ENCODE data around the gene ADPRM.
"Not testable (repeated sequence)": the region's sequence is repeated elsewhere in the genome, so short reads cannot be mapped to it uniquely, and the experiment has no call there.

ADPRM gene

DNA sequence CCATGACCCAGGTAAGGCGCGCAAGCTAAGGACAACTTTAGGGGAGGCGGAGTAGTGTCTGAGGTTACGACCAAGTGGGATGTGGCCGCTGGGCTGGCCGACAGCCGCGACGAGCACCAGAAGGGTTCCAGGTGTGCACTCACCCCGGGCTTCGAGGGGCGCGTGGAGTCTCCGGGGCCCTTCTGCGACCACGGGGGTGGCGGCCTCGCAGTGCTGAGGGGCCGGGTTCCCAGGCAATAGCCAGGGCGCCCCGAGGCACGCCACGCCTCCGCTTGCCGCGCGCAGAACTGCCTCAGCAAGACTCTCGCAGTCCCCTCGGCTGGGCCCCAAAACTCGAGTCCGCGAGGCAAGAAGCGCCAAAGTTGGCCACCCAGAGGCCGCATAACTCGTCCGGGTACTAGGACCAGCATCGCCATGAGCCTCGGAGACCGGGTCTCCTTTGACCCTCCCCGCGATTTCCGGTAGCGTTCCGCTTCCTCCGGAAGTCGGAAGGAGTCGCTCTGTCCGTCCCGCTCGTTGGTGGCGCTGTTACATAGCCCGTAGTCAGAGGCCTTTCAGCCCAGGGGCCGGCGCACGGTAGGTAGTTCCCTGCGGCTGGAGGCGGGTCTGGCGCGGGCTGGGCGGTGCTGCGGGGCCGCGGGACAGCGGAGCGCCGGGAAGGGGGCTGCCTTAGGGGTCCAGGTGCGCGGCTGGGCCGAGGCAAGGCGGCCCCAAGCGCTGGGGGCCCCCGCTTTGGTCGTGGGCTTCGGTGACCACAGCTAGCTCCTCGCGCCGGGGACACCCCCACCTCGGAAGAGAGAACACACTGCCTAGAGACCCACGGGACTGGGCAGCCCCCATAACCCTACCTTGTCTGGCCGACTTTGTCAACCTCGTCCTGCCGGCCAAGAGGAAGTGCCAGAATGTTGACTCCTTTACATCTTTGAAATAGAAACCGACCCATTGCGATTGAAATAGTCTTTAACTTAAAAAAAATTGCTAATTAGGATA lies at the start of gene ADPRM, which contains the start of gene SCO1:
Gene ADPRM (plus strand): TSS at position 503 of the 990 bp plus-strand sequence. CDS start 7,333 bp downstream, outside the sequence.
Gene SCO1 (minus strand): TSS at position 442 of the 990 bp plus-strand sequence. CDS start 26 bp downstream, at position 416.
- no peak for FAIRE-seq

DNA sequence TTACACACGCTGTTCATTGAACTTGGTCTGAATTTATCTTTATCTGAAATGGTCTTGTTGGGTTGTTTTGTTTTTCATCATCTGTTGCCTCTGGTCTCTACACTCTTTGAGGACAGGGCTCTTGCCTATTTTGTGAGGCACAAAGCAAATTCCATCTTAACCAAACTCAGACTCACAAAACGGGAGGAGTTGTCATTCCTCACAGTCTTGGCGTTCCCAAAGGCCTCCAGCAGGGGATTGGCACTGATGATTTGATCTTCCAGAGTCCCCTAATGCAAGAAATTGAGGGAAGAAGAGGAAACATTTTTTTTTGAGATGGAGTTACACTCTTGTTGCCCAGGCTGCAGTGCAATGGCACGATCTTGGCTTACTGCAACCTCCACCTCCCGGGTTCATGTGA lies 49.0 kb upstream of the ADPRM start:
- no peak for FAIRE-seq

- FAIRE-seq: no peak
Observed at GRCh38 chr17:10648956-10649355, 48.4 kb upstream of the ADPRM start.

GRCh38 chr17:10649602-10650001 lies 47.8 kb upstream of the ADPRM start:
- no peak for FAIRE-seq

GRCh38 chr17:10651927-10652326 lies 45.5 kb upstream of the ADPRM start:
- no peak for FAIRE-seq

DNA sequence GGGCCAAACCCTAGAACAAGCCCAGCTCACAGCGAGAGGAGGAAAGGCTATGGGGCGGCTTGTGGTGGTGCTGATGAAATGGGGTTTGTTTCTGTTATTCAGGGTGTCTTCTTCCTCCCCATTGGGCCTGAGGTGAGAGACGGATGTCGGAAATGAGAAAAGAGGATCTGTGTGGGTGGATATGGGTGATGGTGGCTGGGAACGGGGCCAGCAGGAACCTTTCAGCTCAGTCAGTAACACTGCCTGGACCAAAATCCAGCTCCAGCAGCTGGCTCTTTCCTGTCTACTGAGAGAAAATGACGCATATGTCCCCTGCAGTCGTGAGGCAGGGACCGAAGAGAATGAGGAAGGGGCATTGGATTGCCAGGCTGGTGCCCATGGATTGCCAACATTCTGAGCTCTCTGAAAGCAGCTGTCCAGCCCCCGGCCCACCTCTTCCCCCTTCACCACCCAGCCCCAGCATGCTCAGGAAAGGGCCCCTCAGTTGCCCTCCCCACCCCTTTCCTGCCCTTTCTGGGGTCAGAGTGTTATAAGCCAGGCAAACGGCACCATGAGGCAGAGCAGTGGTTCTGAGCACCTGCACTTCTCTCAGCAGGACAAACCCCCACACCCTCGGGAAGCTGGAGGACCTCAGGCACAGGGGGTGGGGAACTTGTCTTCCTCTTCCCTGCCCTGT lies 44.3 kb upstream of the ADPRM start:
- no peak for FAIRE-seq

DNA sequence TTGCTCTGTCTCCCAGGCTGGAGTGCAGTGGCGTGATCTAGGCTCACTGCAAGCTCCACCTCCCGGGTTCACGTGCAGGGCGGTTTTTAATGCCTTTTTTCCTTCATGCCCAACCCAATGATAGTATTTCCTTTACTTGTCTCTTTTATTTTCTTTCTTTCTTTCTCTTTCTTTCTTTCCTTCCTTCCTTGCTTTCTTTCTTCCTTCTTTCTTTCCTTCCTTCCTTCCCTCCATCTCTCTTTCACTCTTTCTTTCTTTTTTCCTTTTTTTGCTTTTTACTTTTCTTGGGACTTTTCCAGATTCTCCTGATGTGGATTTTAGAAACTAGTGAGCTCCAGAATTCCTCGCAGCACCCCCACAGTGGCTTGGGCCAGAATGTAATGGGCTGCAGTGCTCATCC lies 43.4 kb upstream of the ADPRM start:
- FAIRE-seq: no peak

GRCh38 chr17:10657148-10657547 lies 40.2 kb upstream of the ADPRM start, which contains the start of gene MYH3:
Gene MYH3, minus strand, starts transcription at chr17:10657309. Its CDS starts 2,245 bp downstream, at chr17:10655064.
- FAIRE-seq: no peak

- FAIRE-seq: no peak
Observed at GRCh38 chr17:10657879-10658278, 39.5 kb upstream of the ADPRM start.

- FAIRE-seq: no peak
Observed at GRCh38 chr17:10661437-10661836, 36.0 kb upstream of the ADPRM start.

DNA sequence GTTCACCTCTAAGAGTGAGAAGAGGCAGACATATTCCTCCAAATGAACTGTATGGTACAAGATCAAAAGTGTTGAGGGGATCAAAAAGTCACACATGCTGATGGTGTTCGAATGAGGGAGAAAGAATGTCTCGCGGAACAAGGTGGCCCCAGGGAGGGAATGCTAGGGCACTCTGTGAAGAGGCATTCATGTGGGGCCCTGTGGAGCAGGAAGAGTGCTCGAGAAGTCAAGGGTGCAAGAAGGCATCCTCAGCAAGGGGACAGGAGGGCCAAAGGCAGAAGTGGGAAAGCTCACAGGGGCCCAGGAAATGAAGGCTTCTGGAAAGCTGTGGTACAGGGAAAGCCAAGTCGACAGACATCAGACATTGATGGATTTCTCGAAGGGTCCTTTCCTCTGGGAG lies 34.2 kb upstream of the ADPRM start:
- no peak for FAIRE-seq

GRCh38 chr17:10664571-10664970 lies 32.8 kb upstream of the ADPRM start:
- no peak for FAIRE-seq

- FAIRE-seq: no peak
Observed at GRCh38 chr17:10666906-10667305, 30.5 kb upstream of the ADPRM start.

- FAIRE-seq: no peak
Observed at GRCh38 chr17:10668775-10669174, 28.6 kb upstream of the ADPRM start.

DNA sequence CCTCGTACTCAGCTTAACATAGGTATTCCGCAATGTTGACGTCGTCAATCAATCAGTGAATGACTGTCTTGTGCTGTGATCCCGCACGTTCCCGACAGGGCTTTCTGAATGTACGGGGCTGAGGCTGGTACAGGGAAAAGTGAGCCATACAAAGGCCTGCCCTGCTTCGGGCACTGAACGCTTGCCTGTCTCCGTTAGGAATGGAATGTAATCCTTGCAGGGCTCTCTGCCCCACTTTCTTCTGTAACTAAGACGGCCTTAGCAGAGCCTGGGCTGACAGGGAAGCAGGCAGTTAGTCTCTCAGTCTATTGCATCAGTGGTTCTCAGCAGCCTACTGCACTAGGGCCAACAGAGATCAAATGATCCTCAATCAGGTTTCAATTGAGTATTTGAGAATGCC lies 24.1 kb upstream of the ADPRM start:
- FAIRE-seq: no peak

DNA sequence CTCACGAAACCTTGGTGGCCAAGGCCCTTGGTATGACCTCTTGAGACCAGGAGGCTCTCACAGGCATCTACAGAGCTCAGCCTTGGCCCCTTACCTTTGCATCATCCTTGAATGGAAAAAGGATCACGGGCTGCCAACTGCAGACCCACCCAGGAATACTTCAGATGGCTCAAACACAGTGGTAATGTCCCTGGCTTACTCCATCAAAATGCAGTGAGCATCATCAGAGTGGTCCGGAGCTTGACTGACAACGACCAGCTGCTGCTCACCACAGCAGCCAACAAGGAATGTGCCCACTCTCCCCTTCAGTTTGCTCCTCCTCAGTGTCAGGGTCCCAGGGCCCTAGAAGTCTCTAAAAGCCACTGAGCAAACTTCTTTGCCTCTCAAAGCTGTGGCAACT lies 22.7 kb upstream of the ADPRM start:
- no peak for FAIRE-seq

DNA sequence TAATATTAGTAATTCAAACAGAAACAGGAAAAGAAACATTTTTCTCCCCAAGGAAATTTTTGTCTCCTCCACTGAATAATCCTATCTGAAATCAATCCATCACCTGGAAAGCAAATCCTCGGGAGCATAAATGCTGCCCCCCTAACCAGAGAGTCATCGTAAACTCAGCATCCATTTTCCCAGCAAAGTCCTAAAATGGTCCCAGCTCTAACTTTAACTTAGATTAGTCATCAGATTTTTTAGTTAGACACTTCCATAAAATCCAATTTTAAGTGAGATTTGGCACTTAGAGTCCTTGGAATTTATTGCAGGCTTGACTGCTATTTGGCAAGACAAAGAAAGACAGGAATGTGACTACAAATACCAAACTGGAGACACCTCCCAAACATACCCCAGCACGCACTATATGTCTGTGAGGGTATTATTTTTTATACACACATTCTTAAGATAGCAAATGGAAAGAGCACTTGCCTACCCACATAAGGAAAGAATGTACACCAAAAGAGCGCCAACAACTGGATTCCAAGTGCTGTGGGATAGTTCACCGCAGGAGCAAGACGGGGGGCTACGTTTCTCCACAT lies 15.4 kb upstream of the ADPRM start:
- no peak for FAIRE-seq

- FAIRE-seq: no peak
Observed at GRCh38 chr17:10683853-10684252, 13.5 kb upstream of the ADPRM start.

GRCh38 chr17:10687499-10687898 lies 9.9 kb upstream of the ADPRM start:
- FAIRE-seq: no peak

- FAIRE-seq: not testable (repeated sequence)
Observed at GRCh38 chr17:10695875-10696407, 1.5 kb upstream of the ADPRM start.

DNA sequence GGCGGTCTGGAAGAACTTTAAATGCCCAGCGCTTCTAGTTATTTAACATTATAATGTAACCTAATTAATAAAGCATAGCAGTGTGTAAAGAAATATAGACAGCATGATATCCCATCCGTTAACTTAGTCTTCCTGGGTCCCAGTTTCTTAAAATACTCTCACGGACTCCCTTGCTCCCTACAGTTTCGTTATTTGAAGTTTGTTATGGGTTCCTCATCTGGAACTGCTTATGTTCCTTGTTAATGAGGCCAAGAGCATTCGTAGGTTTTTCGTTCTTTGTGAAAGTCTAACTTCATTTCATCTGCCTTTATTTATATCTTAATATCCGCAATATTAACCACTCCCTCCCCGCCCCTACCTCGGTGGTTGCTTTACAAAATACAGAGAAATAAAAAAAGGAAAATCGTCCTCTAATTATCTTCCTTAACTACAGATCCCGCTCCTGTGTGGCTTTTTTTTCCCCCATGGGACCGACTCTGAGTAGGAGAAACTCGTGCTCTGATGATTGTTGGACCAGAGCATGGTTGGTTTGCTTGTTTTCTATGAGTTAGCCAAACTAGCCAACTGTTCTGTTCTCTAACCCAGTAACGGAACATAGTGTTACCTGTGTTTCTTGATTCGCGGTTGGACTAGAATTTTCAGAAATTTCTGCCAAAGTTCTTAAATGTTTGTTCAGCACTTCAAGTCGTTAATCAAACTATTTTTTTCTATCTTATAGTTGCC lies 863 bp downstream of the ADPRM start:
- FAIRE-seq: no peak

DNA sequence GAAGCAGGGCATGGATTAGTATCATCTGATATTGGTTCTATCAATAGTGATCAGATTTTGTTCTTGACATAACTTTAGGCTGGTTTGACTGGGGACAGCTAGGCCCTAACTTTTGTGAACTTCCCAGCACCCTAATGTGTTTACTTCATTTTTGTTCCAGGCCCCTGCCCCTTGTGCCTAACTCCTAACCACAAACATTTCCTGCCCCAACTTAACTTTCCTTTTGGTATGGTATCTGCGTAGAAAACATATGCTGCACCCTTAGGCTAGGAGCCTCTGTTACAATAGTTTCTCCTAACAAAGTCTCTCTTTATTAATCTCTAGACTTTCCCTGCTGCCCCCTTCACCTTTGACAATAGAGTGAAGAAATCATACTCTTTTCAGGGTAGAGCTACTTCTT lies 2.5 kb downstream of the ADPRM start:
- no peak for FAIRE-seq

Measured in colon (tissue), 2 donors.